Forelimb muscle (tissue), 1 donor: ENCODE results near the gene PRR35. TPM values are rescaled to one million over a fixed set of nuclear protein-coding genes. Genes with fewer than 3 reads are reported as not detected.

Experiments
- DNase-seq: peaks from one replicate; pipeline ENCODE4 v3.0.0-alpha.2; 2013; ENCODE audit warnings: low read depth
- polyA plus RNA-seq: library from polyadenylated mRNA; unstranded; fragments of 120-200 nt; gene quantifications from one replicate; pipeline ENCODE4 v1.2.1, GENCODE V29; 2013; ENCODE audit not compliant: insufficient read length

PRR35 gene
- 0.14 TPM for polyA plus RNA-seq

GRCh38 chr16:560204-560700, at the start of gene PRR35:
TSS of gene PRR35 (plus strand) at chr16:560394. CDS start at chr16:563295, 2,901 bp downstream.
- no peak for DNase-seq

DNA sequence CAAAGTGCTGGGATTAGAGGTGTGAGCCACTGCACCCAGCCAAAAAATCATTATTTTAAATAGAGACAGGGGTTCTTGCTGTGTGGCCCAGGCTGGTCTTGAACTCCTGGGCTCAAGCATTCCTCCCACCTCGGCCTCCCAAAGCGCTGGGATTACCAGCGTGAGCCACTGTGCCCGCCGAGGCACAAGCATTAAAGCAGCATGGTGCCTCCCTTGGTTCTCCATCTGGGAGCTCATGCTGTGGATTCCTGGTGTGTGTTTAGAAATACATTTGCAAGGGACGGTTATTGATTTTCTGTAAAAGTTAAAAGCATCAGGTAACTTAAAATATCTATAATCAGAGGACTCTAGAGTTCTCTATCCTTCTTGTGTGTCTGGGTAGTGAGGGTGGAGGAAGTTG, 47.4 kb upstream of the PRR35 start:
- no peak for DNase-seq

DNA sequence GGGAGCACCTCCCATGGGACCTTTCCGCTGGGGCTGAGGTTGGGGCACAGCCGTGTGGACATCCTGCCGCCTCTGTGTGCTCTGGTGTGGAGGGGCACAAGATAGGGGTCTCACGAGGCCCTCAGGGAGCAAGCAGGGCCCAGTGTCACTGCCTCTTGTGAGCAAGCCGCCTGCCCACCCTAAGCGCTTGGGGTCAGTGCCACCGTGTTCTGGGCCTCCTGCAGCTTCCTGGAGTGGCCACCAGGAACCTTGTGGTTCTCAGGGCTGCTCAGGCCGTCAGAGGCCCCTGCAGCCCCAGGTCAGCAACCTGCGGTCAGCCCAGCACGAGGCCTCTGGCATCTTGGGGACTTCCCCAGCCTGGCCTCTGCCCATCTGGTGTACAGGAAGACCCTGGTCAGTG, 46.2 kb upstream of the PRR35 start:
- no peak for DNase-seq

- DNase-seq: no peak
Measured at GRCh38 chr16:515175-515938, 44.8 kb upstream of the PRR35 start.

DNA sequence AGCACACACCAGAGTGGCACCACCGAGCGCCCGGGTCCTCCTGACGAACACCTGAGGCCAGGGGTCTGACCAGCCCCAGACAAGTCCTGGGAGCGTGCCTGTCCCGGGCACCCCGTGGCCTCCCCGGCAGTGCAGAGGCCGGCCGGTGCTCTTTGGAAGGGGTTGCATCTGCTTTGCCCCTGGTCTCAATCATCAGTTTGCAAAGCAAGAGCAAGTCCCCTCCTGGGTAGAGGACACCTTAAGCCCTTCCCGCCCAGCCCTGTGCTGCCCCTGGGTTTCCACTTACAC, 44.3 kb upstream of the PRR35 start:
- no peak for DNase-seq

- no peak for DNase-seq
Measured at GRCh38 chr16:516301-516700, 43.9 kb upstream of the PRR35 start.

GRCh38 chr16:518858-519257, 41.3 kb upstream of the PRR35 start:
- no peak for DNase-seq

DNA sequence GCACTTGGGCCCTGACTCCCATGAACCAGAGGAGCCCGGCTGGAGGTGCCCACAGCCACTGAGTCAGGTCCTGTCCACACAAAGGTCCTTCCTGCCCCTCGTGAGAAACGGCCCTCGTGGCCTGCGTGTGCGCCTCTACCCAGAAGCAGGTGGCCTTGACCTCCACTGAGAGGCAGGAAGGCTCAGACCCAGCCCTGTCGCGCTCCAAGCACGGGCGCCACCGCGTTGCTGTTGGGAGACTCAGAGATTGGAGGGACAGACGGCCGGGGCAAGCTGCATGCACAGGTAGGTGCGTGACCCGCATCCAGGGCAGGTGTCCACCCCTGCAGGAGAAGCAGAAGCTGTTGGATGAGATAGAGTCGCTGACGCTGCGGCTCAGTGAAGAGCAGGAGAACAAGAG, 40.8 kb upstream of the PRR35 start:
- DNase-seq: no peak

- no peak for DNase-seq
Measured at GRCh38 chr16:519841-520687, 40.1 kb upstream of the PRR35 start.

DNA sequence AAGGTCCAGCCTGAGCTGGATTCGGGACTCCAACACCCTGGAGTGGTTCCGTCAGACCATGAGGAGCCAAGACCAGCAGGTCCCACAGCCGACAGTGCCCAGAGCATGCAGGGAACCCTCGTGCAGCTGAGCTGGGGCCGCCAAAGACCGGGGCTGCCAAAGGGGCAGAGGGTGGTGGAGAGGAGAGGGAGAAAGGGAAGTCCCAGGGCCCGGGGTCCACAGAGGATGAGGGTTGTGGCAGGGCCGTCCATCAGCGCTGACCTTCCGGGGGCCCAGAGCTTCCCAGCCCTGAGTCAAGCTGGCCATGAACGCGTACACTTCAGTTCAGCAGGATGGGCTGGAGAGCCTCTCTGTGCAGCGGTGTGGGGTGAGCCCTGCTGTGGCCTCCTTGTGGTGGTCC, 39.3 kb upstream of the PRR35 start:
- no peak for DNase-seq

- no peak for DNase-seq
Measured at GRCh38 chr16:521381-522210, 38.6 kb upstream of the PRR35 start.

GRCh38 chr16:522320-523096, 37.7 kb upstream of the PRR35 start:
- no peak for DNase-seq

DNA sequence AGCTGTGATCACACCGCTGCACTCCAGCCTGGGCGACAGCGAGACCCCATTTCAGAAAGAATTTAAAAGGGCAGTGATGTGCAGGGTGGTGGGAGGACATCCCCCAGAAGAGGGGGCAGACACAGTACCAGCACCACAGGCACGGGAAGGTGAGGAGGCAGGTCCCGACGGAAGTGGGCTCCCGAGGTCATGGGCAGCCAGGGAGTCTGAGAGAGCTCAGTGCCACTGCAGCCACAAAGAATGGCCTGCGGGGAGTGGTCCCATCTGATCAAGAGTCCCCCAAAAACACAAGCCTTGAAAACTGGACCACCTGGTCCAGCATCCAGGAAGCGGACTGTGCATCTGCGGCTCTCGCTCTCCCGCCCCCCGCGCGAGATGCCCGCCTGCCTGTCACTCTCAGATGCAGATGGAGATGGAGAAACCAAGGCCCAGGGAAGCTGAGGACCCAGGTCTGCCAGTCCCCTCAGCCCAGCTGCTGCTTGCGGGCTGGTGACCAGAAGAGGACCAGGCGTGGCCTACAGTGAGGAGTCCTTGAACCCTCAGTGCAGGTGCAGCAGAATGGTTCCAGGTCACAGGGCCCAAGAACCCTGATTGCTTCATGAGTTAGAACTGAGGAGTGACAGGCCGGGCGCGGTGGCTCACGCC, 37.0 kb upstream of the PRR35 start:
- no peak for DNase-seq

DNA sequence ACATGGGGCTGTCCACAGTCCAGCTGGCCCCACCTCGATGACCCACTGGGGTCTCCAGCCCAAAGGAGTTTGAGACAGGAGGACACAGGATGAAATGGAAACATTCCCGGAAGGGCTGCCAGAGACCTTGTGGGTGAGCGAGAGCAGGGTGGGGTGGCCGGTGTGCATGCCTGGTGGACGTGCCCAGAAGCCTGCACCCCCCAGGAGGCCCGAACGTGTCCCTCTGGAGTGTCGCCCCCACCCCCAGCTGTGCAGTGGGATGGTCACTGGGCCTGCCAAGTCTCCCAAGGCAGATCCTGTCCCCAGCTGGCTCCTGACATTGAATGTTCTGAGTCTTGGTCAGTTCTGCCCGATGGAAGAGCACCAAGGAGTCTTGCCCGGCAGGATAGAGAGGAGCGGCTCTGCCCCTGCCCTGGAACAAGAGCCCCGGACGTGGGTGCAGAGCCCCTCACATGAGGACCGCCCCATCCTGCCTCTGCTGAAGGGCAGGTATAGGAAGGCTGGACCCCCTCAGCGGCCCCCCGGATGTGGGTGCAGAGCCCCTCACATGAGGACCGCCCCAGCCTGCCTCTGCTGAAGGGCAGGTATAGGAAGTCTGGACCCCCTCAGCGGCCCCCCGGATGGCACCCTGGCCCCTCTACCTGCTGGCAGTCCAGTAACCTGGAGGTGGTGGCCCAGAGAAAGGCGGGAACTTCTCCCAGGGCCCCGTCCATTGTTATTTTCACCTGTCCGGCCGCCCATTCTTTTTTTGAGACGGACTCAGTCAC, 35.7 kb upstream of the PRR35 start:
- no peak for DNase-seq

DNA sequence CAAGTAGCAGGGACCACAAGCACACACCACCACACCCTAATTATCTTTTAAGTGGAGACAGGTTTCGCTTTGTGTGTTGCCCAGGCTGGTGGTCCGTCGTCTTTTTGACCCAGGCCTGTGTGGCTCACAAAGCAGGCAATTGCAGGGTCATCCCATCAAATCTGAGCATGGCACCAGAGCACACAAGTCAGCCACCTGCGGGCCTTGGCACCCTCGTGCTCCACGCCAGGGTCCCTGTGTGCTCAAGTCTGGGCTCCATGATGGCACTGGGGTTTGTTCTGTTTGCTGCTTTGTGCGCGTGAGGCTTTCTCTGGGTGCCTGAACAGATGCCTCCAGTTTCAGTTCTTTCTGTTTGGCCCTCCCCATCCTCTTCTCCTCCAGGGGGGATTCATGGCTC, 35.1 kb upstream of the PRR35 start:
- no peak for DNase-seq

- DNase-seq: no peak
Measured at GRCh38 chr16:525520-526180, 34.5 kb upstream of the PRR35 start.

DNA sequence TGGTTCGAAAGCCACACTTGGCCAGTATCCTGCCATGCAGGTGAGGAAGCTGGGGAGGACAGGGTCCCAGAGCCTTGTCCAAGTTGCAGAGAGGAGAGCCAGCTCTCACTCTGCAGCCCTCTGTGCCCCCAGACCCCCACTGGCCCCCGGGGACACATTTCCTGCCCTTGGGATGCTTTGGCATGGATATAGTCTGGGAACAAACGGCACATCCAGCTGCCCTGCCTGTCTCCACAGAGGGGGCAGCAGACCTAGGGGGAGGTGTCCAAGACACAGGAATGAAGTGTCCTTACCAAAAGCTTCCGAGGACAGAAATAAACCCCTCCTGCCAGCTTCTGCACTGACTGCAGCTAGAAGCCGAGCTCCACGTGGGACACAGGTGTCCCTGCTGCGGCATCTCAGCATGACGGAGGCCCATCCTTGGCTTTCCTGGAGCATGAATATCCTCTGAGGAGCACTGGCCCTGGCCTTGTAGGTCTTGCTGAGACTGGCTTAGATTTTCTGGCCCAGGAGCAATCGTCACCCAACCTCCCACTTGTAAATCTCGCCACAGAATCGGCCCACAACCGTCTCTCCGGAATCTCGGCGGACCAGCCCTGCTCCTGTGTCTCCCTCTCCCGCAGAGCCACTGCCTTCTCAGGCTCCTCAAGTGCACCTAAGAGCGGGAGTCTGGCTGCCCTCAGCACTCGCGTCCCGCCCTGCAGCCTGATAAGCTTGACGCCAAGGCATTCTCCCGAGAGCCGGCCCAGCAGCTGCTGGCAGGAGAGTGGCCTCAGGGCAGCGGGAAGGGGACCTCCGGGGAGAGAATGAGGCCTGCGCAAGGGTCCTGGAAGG, 33.8 kb upstream of the PRR35 start:
- no peak for DNase-seq

DNA sequence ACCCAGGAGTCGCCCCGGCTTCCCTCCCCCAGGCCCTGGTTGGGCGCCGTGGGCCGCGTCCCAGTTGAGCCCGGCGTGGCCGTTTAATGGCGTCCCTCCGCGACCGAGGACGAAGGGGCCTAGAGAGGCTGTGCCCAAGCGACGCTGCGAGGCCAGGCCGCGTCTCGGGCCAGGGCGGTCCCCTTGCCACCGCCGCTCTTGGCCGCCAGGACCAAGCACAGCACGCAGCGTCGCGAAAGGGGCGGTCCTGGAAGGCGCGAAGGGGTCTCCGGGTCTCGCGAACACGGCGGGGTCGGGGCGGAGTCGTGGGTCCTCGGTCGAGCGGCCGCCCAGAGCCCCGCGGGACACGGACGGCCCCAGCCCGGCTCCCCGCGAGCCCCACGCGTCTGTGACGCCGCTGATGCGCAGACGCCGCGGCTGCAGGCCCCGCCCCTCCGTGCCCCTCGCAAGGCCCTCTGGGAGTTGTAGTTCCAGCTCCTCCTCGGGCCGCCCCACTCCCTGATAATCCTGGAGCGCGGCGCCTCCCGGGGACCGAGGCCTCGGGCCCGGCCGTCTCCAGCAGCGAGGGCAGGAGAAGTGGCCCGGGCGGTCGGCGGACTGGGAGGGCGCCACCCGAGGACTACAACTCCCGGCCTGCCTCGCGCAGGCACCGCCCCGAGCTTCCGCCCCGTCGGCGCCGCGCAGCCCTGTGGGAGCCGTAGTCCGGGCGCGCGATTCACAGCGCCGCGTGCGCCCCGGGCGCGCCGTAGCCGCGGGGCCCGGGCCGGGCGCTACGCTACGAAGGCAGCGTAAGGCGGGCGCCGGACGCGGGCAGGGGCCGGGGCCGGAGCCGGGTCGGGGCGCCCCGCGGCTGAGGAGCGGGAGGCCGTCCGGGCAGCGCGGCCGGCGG, 32.9 kb upstream of the PRR35 start, which contains the start of gene CAPN15:
CAPN15 (plus strand) TSS at position 698 of the 889 bp plus-strand sequence. CDS start 19,127 bp downstream, outside the sequence.
- DNase-seq: peak; percentile 72
